Uterus (tissue), 4 donors: ENCODE measurements around the gene SPATA22. TPM values are rescaled to one million over a fixed set of nuclear protein-coding genes. Genes with fewer than 3 reads are reported as not detected.
"Not testable (repeated sequence)": the region's sequence is repeated elsewhere in the genome, so short reads cannot be mapped to it uniquely, and the experiment has no call there.

ENCODE experiments used
- DNase-seq, 2 donors: peaks; one replicate each; pipeline ENCODE4 v3.0.0-alpha.2; 2019 to 2020
- H3K27ac ChIP-seq, 2 donors: fragments of 200-600 bp; sonication (generic); 1 replicate in 1 of 2; 2 replicates in 1 of 2; pipeline ENCODE4 v1.5.1; 2016 to 2018
- H3K27me3 ChIP-seq, 2 donors: fragments of 200-600 bp; sonication (generic); one replicate each; pipeline ENCODE4 v1.5.1; 2018 to 2019; ENCODE audit warnings: control low read depth in 1 of 2
- H3K36me3 ChIP-seq, 2 donors: fragments of 200-600 bp; sonication (generic); one replicate each; pipeline ENCODE4 v1.5.1; 2019; ENCODE audit warnings: control low read depth in 1 of 2
- H3K4me1 ChIP-seq, 2 donors: fragments of 200-600 bp; sonication (generic); one replicate each; pipeline ENCODE4 v1.5.1; 2018 to 2019; ENCODE audit warnings: control low read depth in 1 of 2
- H3K4me3 ChIP-seq, 2 donors: fragments of 200-600 bp; sonication (generic); 1 replicate in 1 of 2; 2 replicates in 1 of 2; pipeline ENCODE4 v1.5.1; 2018 to 2019; ENCODE audit warnings: mild to moderate bottlenecking in 1 of 2
- H3K9me3 ChIP-seq, 2 donors: fragments of 200-600 bp; sonication (generic); one replicate each; pipeline ENCODE4 v1.5.1; 2019; ENCODE audit warnings: control low read depth in 1 of 2
- POLR2A ChIP-seq, 2 donors: fragments of 450-650 bp; IDR thresholded peaks; one replicate each; pipeline ENCODE4 v1.6.1; 2016; ENCODE audit warnings: antibody characterized with exemption in 2 of 2, mild to moderate bottlenecking in 1 of 2, moderate library complexity in 1 of 2
- intact Hi-C: fragments of 100-400 bp; cut with DNase I; formaldehyde crosslinking; loops from one replicate; pipeline ENCODE4 v1.15.1; 2023; ENCODE audit warnings: low total_unique reads
- total RNA-seq, 4 donors: library from RNA; depleted of rRNA in 3 of 4; stranded (reverse); fragments of >200 nt in 3 of 4; gene quantifications; one replicate each; pipeline versions ENCODE4 v1.1.0 to v1.2.4, GENCODE V29; 2014 to 2023
- TF ChIP-seq, protein P1 (sequence below), 4 experiments: fragments of 200-600 bp in 2 of 4; fragments of 450-650 bp in 2 of 4; sonication (generic) in 2 of 4; IDR thresholded peaks; one replicate each; pipeline ENCODE4 v1.5.1; 2016 to 2019; ENCODE audit warnings: antibody characterized with exemption in 4 of 4, mild to moderate bottlenecking in 2 of 4, moderate library complexity in 1 of 4
- donor health status: DM: yes; HTN: yes; CAD: no.

Gene SPATA22
- total RNA-seq, 4 donors from 2014 or later, result 0.62 TPM; not detected in 3

DNA sequence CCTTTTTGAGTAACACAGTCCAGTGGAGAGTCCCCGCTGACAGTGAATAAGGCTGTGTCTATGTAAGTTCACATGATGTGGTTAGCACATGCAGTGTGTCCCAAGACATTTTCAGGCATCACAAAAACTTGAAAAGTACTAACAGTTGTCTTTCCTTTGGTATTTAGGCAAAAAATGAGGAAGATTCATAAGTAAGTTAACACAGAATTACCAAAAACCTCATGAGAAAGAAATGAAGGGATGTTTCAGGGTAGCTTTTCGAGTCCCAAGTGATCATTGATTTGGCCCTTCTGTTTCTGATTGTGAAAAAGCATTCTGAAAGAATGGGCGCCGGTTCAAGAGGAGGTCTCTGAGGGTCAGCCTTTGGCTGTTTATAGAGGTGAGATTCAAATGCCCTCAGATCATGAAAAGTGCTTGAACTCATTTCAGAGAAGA lies 3.6 kb upstream of the SPATA22 start:
- TF ChIP-seq POLR2A (IDR thresholded peaks at IDR 0.05), result no peak
- TF ChIP-seq, protein P1, sequence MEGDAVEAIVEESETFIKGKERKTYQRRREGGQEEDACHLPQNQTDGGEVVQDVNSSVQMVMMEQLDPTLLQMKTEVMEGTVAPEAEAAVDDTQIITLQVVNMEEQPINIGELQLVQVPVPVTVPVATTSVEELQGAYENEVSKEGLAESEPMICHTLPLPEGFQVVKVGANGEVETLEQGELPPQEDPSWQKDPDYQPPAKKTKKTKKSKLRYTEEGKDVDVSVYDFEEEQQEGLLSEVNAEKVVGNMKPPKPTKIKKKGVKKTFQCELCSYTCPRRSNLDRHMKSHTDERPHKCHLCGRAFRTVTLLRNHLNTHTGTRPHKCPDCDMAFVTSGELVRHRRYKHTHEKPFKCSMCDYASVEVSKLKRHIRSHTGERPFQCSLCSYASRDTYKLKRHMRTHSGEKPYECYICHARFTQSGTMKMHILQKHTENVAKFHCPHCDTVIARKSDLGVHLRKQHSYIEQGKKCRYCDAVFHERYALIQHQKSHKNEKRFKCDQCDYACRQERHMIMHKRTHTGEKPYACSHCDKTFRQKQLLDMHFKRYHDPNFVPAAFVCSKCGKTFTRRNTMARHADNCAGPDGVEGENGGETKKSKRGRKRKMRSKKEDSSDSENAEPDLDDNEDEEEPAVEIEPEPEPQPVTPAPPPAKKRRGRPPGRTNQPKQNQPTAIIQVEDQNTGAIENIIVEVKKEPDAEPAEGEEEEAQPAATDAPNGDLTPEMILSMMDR (IDR thresholded peaks at IDR 0.05), result no peak
- H3K36me3 ChIP-seq, result no peaks in the 10 kb centered on the region
- DNase-seq, result no peak
- no peaks in the 10 kb centered on the region for H3K9me3 ChIP-seq
- H3K4me1 ChIP-seq, result no peaks in the 10 kb centered on the region
- intact Hi-C loops, result no loop called here
- peak overlapping the region; percentile 73 to 74 for H3K27ac ChIP-seq
- peak overlapping the region in 1 of 2 donors; percentile 33 for H3K4me3 ChIP-seq
- H3K27me3 ChIP-seq, result no peaks in the 10 kb centered on the region

DNA sequence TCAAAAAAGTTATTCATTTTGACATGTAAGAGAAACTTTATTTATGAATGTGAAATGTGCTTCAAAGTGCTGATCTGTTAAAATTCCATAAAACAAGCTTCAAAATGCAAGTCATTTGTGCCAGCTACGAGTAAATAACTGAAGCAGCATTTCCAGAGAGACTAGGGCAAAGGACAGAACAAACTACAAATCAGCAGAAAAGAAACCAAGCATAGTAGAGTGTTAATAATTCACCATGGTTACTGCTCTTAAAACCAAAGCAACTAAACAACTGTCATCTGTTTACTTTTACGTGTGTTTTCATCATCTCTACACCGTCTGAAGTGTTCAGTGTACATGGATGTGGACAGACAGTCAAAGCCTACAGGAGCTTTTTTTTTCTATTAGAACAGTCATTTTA lies 2.6 kb upstream of the SPATA22 start:
- no peak for DNase-seq
- intact Hi-C loops, result no loop called here
- no peak for TF ChIP-seq POLR2A (IDR thresholded peaks at IDR 0.05)
- TF ChIP-seq, protein P1 (IDR thresholded peaks at IDR 0.05), result no peak
- Histone ChIP-seq H3K4me1 (no peaks in the 10 kb centered on the region), H3K9me3 (no peaks in the 10 kb centered on the region), H3K4me3 (no peak overlapping the region), H3K36me3 (no peaks in the 10 kb centered on the region), H3K27me3 (no peaks in the 10 kb centered on the region), H3K27ac (peak overlapping the region; percentile 73 to 74)

DNA sequence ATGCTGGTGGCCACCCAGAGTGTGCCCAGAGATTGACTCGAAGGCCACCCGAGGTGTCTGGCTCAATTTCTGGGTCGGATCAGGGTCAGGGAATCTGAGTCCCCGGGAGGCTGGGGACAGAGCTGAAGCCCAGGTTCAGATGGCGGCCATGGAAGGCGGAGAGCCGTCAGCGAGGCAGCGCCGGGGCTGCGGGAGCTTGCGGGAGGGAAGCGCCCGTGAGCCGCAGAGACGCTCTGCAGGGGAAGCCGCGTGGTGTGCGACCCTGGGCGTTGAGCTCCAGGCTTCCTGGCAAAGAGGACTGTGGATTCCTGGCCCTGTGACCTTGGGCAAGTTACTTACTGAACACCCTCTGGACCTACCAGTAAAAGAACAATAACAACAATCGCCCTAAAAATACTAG lies 518 bp upstream of the SPATA22 start:
- Histone ChIP-seq H3K27me3 (no peaks in the 10 kb centered on the region), H3K36me3 (no peaks in the 10 kb centered on the region), H3K4me1 (no peaks in the 10 kb centered on the region), H3K9me3 (no peaks in the 10 kb centered on the region), H3K27ac (no peak overlapping the region), H3K4me3 (no peak overlapping the region)
- intact Hi-C loops, result no loop called here
- no peak for TF ChIP-seq POLR2A (IDR thresholded peaks at IDR 0.05)
- TF ChIP-seq, protein P1 (IDR thresholded peaks at IDR 0.05), result no peak
- no peak for DNase-seq

DNA sequence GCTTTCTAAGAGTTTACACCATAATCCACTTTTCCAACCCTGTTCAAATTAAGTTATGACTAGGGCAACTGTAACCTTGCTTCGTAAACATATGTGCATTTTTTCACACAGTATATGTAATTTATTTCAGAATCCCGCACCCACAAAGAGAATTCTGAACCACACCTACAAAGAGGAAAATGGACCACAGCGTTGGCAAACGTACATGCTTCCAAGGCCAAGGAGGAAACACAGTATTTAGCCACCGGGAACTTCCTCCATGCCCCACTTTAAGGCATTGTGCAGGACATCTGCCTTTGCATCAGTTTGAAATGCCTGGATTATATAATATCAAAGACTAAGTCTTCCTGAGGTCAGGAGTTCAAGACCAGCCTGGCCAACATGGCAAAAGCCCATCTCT lies 2.1 kb downstream of the SPATA22 start:
- TF ChIP-seq POLR2A (IDR thresholded peaks at IDR 0.05), result no peak
- TF ChIP-seq, protein P1 (IDR thresholded peaks at IDR 0.05), result no peak
- intact Hi-C loops, result no loop called here

DNA sequence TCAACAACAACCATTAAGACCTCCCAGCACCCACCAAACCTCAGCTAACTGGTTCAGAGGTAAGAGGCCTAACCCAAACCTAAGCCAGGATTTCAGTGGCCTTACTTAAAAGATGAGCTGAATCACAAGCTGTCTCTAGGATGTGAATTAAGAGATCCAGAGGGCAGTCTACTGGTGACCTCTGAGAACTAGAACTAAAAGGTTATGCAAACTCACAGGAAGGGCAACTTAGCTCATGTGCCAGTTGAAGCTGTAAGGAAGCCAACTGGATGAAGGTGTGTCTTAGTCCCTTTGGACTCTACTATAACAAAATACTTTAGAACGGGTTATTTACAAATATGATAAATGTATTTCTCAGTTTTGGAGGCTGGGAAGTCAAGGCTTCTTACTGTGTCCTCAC lies 5.3 kb downstream of the SPATA22 start:
- H3K27me3 ChIP-seq, H3K4me3 ChIP-seq, H3K4me1 ChIP-seq, intact Hi-C loops, DNase-seq, H3K9me3 ChIP-seq, H3K36me3 ChIP-seq, H3K27ac ChIP-seq: not testable (repeated sequence)

More for the DNA sequence above, 2.1 kb downstream of the SPATA22 start:
- H3K9me3 ChIP-seq, result no peaks in the 10 kb centered on the region
- no peak for DNase-seq
- no peaks in the 10 kb centered on the region for H3K36me3 ChIP-seq
- no peak overlapping the region for H3K27ac ChIP-seq
- H3K4me1 ChIP-seq, result no peaks in the 10 kb centered on the region
- H3K4me3 ChIP-seq, result no peak overlapping the region
- H3K27me3 ChIP-seq, result no peaks in the 10 kb centered on the region

DNA sequence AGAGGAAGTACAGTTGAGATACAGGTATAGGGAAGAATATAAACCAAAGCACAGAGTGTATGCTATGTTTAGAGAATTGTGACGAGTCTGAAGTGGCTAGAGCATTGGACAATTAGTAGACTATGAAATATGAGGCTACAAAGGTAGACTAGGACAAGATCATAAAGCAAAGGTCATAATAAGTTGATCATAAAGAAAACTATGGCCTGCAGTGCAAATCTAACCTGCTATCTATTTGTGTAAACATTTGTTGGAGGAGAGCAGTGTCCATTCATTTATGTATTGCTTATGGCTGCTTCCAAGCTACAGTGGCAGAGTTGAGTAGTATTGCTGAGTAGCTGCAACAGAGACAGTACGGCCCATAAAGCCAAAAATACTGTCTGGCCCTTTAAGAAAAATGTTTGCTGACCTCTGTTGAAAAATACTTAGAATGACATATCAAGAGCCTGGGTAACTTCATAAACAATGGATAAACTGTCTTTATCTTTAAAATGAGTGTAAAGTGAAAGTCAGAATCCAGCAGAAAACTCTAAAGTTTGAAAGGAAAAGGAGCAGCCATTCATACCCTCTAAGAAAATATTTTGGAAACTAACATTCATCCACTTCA lies 23.5 kb downstream of the SPATA22 start:
- intact Hi-C loops, result no loop called here
- DNase-seq, result no peak

More for the DNA sequence above, 23.5 kb downstream of the SPATA22 start:
- Histone ChIP-seq H3K36me3 (no peaks in the 10 kb centered on the region), H3K4me3 (no peak overlapping the region), H3K27ac (no peak overlapping the region), H3K9me3 (no peaks in the 10 kb centered on the region), H3K27me3 (no peaks in the 10 kb centered on the region), H3K4me1 (no peaks in the 10 kb centered on the region)
- TF ChIP-seq, protein P1 (IDR thresholded peaks at IDR 0.05), result no peak
- no peak for TF ChIP-seq POLR2A (IDR thresholded peaks at IDR 0.05)
